Activated naive CD4-positive, alpha-beta T cell treated with anti-CD3 and anti-CD28 coated beads, Interleukin-2, amount 50 U/mL, for 72 hours (primary cell): ENCODE results near the gene EGR1. TPM values are rescaled to one million over a fixed set of nuclear protein-coding genes. Genes with fewer than 3 reads are reported as not detected.

Source experiments
- ATAC-seq, 2 donors: fragments of 150-1000 bp; cut with Tn5 transposase; 2 replicates each; pipeline ENCODE4 v1.10.0; 2021; ENCODE audit warnings: mild to moderate bottlenecking in 2 of 2, moderate library complexity in 2 of 2
- DNase-seq, 2 donors: peaks; one replicate each; pipeline ENCODE4 v3.0.0; 2021 to 2022; ENCODE audit warnings: low spot score in 2 of 2
- H3K27ac Mint-ChIP-seq, 2 donors: one replicate each; pipeline ENCODE4 v1.8.0; 2022; ENCODE audit warnings: mild to moderate bottlenecking in 2 of 2, mixed read lengths in 2 of 2
- H3K36me3 Mint-ChIP-seq, 2 donors: one replicate each; pipeline ENCODE4 v1.8.0; 2022; ENCODE audit warnings: mixed read lengths in 2 of 2
- H3K9me3 Mint-ChIP-seq, 2 donors: one replicate each; pipeline ENCODE4 v1.8.0; 2022; ENCODE audit warnings: mixed read lengths in 2 of 2
- total RNA-seq, 2 donors: library from RNA; stranded (reverse); gene quantifications; one replicate each; pipeline ENCODE4 v1.2.3, GENCODE V29; 2022

EGR1 gene
- total RNA-seq, 2 donors from 2014 or later, result 39.4 to 60.1 TPM

- ATAC-seq, result no peak
- Mint-ChIP-seq H3K36me3 (no peaks in the 10 kb centered on the region), H3K9me3 (no peaks in the 10 kb centered on the region), H3K27ac (peak overlapping the region in 1 of 2 donors; percentile 75)
- DNase-seq, result no peak
Observed at GRCh38 chr5:138448481-138449398, 16.5 kb upstream of the EGR1 start.

- peak overlapping the region; percentile 44 to 75 for H3K27ac Mint-ChIP-seq
- DNase-seq, result peak; percentile 85 to 91
- H3K36me3 Mint-ChIP-seq, result no peaks in the 10 kb centered on the region
- peak; percentile 92 to 97 for ATAC-seq
- H3K9me3 Mint-ChIP-seq, result no peaks in the 10 kb centered on the region
Observed at GRCh38 chr5:138449501-138450239, 15.6 kb upstream of the EGR1 start.

- H3K9me3 Mint-ChIP-seq, result no peaks in the 10 kb centered on the region
- ATAC-seq (no peak), DNase-seq (no peak)
- H3K36me3 Mint-ChIP-seq, result no peaks in the 10 kb centered on the region
- no peak overlapping the region for H3K27ac Mint-ChIP-seq
Observed at GRCh38 chr5:138450971-138451370, 14.3 kb upstream of the EGR1 start.

- H3K9me3 Mint-ChIP-seq, result no peaks in the 10 kb centered on the region
- no peaks in the 10 kb centered on the region for H3K36me3 Mint-ChIP-seq
- DNase-seq (no peak), ATAC-seq (no peak)
- H3K27ac Mint-ChIP-seq, result no peak overlapping the region
Observed at GRCh38 chr5:138452720-138453119, 12.6 kb upstream of the EGR1 start.

- ATAC-seq (no peak), DNase-seq (no peak)
- H3K27ac Mint-ChIP-seq, result no peak overlapping the region
- H3K36me3 Mint-ChIP-seq, result no peaks in the 10 kb centered on the region
- H3K9me3 Mint-ChIP-seq, result no peaks in the 10 kb centered on the region
Observed at GRCh38 chr5:138453590-138453989, 11.7 kb upstream of the EGR1 start.

GRCh38 chr5:138454121-138454520 is 11.2 kb upstream of the EGR1 start:
- DNase-seq (no peak), ATAC-seq (no peak)
- peaks cover 0 to 5% of the 10 kb centered on the region in 2 donors for H3K36me3 Mint-ChIP-seq
- H3K9me3 Mint-ChIP-seq, result peaks cover 0 to 2% of the 10 kb centered on the region in 2 donors
- H3K27ac Mint-ChIP-seq, result no peak overlapping the region

- Mint-ChIP-seq H3K9me3 (peaks cover 0 to 4% of the 10 kb centered on the region in 2 donors), H3K36me3 (peaks cover 0 to 8% of the 10 kb centered on the region in 2 donors), H3K27ac (no peak overlapping the region)
- DNase-seq (no peak), ATAC-seq (no peak)
Observed at GRCh38 chr5:138455232-138455930, 9.9 kb upstream of the EGR1 start.

- peaks cover 0 to 8% of the 10 kb centered on the region in 2 donors for H3K36me3 Mint-ChIP-seq
- peaks cover 0 to 4% of the 10 kb centered on the region in 2 donors for H3K9me3 Mint-ChIP-seq
- DNase-seq, result no peak
- peak overlapping the region; percentile 40 to 87 for H3K27ac Mint-ChIP-seq
- no peak for ATAC-seq
Observed at GRCh38 chr5:138457531-138458275, 7.6 kb upstream of the EGR1 start.

- no peak for DNase-seq
- H3K9me3 Mint-ChIP-seq, result peaks cover 0 to 4% of the 10 kb centered on the region in 2 donors
- H3K36me3 Mint-ChIP-seq, result peaks cover 0 to 8% of the 10 kb centered on the region in 2 donors
- no peak for ATAC-seq
- H3K27ac Mint-ChIP-seq, result peak overlapping the region; percentile 90 to 99
Observed at GRCh38 chr5:138458384-138458783, 6.9 kb upstream of the EGR1 start.

GRCh38 chr5:138458856-138459255 is 6.4 kb upstream of the EGR1 start:
- H3K36me3 Mint-ChIP-seq, result peaks cover 0 to 8% of the 10 kb centered on the region in 2 donors
- ATAC-seq, result peak in 1 of 2 donors; percentile 0
- peak overlapping the region; percentile 90 to 99 for H3K27ac Mint-ChIP-seq
- H3K9me3 Mint-ChIP-seq, result peaks cover 0 to 4% of the 10 kb centered on the region in 2 donors
- DNase-seq, result no peak

- DNase-seq, result peak; percentile 80 to 91
- Mint-ChIP-seq H3K9me3 (peaks cover 0 to 4% of the 10 kb centered on the region in 2 donors), H3K36me3 (peaks cover 0 to 8% of the 10 kb centered on the region in 2 donors), H3K27ac (peak overlapping the region; percentile 90 to 99)
- peak; percentile 76 to 78 for ATAC-seq
Observed at GRCh38 chr5:138459311-138459933, 5.9 kb upstream of the EGR1 start.

- Mint-ChIP-seq H3K9me3 (peaks cover 0 to 4% of the 10 kb centered on the region in 2 donors), H3K36me3 (peaks cover 0 to 8% of the 10 kb centered on the region in 2 donors), H3K27ac (peak overlapping the region; percentile 38 to 90)
- ATAC-seq (no peak), DNase-seq (no peak)
Observed at GRCh38 chr5:138460032-138460693, 5.1 kb upstream of the EGR1 start.

- Mint-ChIP-seq H3K36me3 (peaks cover 4 to 9% of the 10 kb centered on the region in 2 donors), H3K27ac (peak overlapping the region in 1 of 2 donors; percentile 90), H3K9me3 (peaks cover 0 to 4% of the 10 kb centered on the region in 2 donors)
- ATAC-seq (peak in 1 of 2 donors; percentile 4), DNase-seq (no peak)
Observed at GRCh38 chr5:138461343-138462125, 3.7 kb upstream of the EGR1 start.

GRCh38 chr5:138463419-138464007 is 1.8 kb upstream of the EGR1 start:
- Mint-ChIP-seq H3K27ac (peak overlapping the region; percentile 87 to 96), H3K36me3 (peaks cover 22 to 29% of the 10 kb centered on the region in 2 donors), H3K9me3 (peaks cover 0 to 4% of the 10 kb centered on the region in 2 donors)
- ATAC-seq (no peak), DNase-seq (no peak)
